H9 (cell line): ENCODE results near the gene CACTIN. TPM values are rescaled to one million over a fixed set of nuclear protein-coding genes. Genes with fewer than 3 reads are reported as not detected.
A peak's percentile ranks its signal among the peaks of the same experiment; 100 is the strongest.

Experiments
- DNase-seq: peaks from one replicate; pipeline ENCODE4 v3.0.0-alpha.2; 2017
- H2AFZ ChIP-seq: one replicate; pipeline ENCODE4 v1.6.1; 2013; ENCODE audit warnings: mild to moderate bottlenecking, low read length, control low read depth, moderate library complexity
- H2AK5ac ChIP-seq: 2 replicates; pipeline ENCODE4 v1.6.1; 2013; ENCODE audit warnings: low read length, control low read depth, mixed read lengths; ENCODE audit not compliant: insufficient read length
- H2BK120ac ChIP-seq: one replicate; pipeline ENCODE4 v1.6.1; 2013; ENCODE audit warnings: low read depth, mild to moderate bottlenecking, low read length, control low read depth, inconsistent platforms; ENCODE audit not compliant: poor library complexity, severe bottlenecking
- H2BK12ac ChIP-seq: 2 replicates; pipeline ENCODE4 v1.6.1; 2013; ENCODE audit warnings: low read length, control low read depth, mixed read lengths, low read depth; ENCODE audit not compliant: insufficient read length
- H2BK15ac ChIP-seq: 2 replicates; pipeline ENCODE4 v1.6.1; 2013; ENCODE audit warnings: low read depth, low read length, control low read depth
- H2BK20ac ChIP-seq: one replicate; pipeline ENCODE4 v1.6.1; 2013; ENCODE audit warnings: low read depth, mild to moderate bottlenecking, low read length, control low read depth, inconsistent platforms; ENCODE audit not compliant: poor library complexity, severe bottlenecking
- H2BK5ac ChIP-seq: 2 replicates; pipeline ENCODE4 v1.6.1; 2013; ENCODE audit warnings: low read length, control low read depth, mixed read lengths; ENCODE audit not compliant: insufficient read length
- H3K14ac ChIP-seq: 2 replicates; pipeline ENCODE4 v1.6.1; 2013; ENCODE audit warnings: low read length, control low read depth; ENCODE audit not compliant: insufficient read depth
- H3K18ac ChIP-seq: 2 replicates; pipeline ENCODE4 v1.6.1; 2013; ENCODE audit warnings: low read depth, mild to moderate bottlenecking, mixed read lengths, low read length, control low read depth; ENCODE audit not compliant: insufficient read length
- H3K23ac ChIP-seq: 2 replicates; pipeline ENCODE4 v1.6.1; 2013; ENCODE audit warnings: low read length, control low read depth, mixed read lengths, low read depth; ENCODE audit not compliant: insufficient read length
- H3K23me2 ChIP-seq: 2 replicates; pipeline ENCODE4 v1.6.1; 2013; ENCODE audit warnings: low read depth, mild to moderate bottlenecking, mixed read lengths, low read length, control low read depth; ENCODE audit not compliant: insufficient read length, poor library complexity, severe bottlenecking
- H3K27ac ChIP-seq: 2 replicates; pipeline ENCODE4 v1.5.1; 2013; ENCODE audit warnings: low read length, control low read depth, mixed read lengths, low read depth; ENCODE audit not compliant: insufficient read length
- H3K27me3 ChIP-seq: 2 replicates; pipeline ENCODE4 v1.6.1; 2013; ENCODE audit warnings: low read length, control low read depth, inconsistent platforms; ENCODE audit not compliant: insufficient read depth
- H3K4ac ChIP-seq: 2 replicates; pipeline ENCODE4 v1.6.1; 2013; ENCODE audit warnings: low read depth, mild to moderate bottlenecking, control low read depth, inconsistent platforms, low read length, moderate library complexity
- H3K4me1 ChIP-seq: 2 replicates; pipeline ENCODE4 v1.6.1; 2013; ENCODE audit warnings: low read length, control low read depth, inconsistent platforms; ENCODE audit not compliant: insufficient read depth
- H3K4me2 ChIP-seq: 2 replicates; pipeline ENCODE4 v1.6.1; 2013; ENCODE audit warnings: low read length, control low read depth, mixed read lengths; ENCODE audit not compliant: insufficient read length, insufficient read depth
- H3K56ac ChIP-seq: 2 replicates; pipeline ENCODE4 v1.6.1; 2013; ENCODE audit warnings: low read depth, mild to moderate bottlenecking, mixed read lengths, low read length, control low read depth; ENCODE audit not compliant: insufficient read length
- H3K79me1 ChIP-seq: 2 replicates; pipeline ENCODE4 v1.6.1; 2013; ENCODE audit warnings: low read depth, mild to moderate bottlenecking, moderate library complexity, low read length, control low read depth, inconsistent platforms; ENCODE audit not compliant: insufficient read depth, poor library complexity, severe bottlenecking
- H3K79me2 ChIP-seq: 2 replicates; pipeline ENCODE4 v1.6.1; 2013; ENCODE audit warnings: low read length, control low read depth, inconsistent platforms; ENCODE audit not compliant: insufficient read depth
- H3K9ac ChIP-seq: 2 replicates; pipeline ENCODE4 v1.6.1; 2013; ENCODE audit warnings: low read length, control low read depth, mixed read lengths; ENCODE audit not compliant: insufficient read length; ENCODE audit errors: extremely low read depth
- H3K9me3 ChIP-seq: one replicate; pipeline ENCODE4 v1.6.1; 2013; ENCODE audit warnings: low read depth, low read length, inconsistent platforms; ENCODE audit not compliant: control insufficient read depth
- H3T11ph ChIP-seq: one replicate; pipeline ENCODE4 v1.6.1; 2013; ENCODE audit warnings: mild to moderate bottlenecking, low read length, control low read depth, inconsistent platforms
- H4K20me1 ChIP-seq: one replicate; pipeline ENCODE4 v1.6.1; 2013; ENCODE audit not compliant: control insufficient read depth, insufficient read length, insufficient read depth
- H4K5ac ChIP-seq: 2 replicates; pipeline ENCODE4 v1.6.1; 2013; ENCODE audit warnings: low read depth, mild to moderate bottlenecking, mixed read lengths, low read length, control low read depth; ENCODE audit not compliant: insufficient read length
- H4K8ac ChIP-seq: replicated peaks from 2 replicates; pipeline ENCODE4 v1.6.1; 2013; ENCODE audit warnings: low read length, control low read depth, mixed read lengths, low read depth; ENCODE audit not compliant: insufficient read length
- H4K91ac ChIP-seq: 2 replicates; pipeline ENCODE4 v1.6.1; 2013; ENCODE audit warnings: low read depth, mild to moderate bottlenecking, moderate library complexity, mixed read lengths, low read length, control low read depth; ENCODE audit not compliant: insufficient read length
- H3K27ac Mint-ChIP-seq, 3 experiments: 2 replicates in 2 of 3; 3 replicates in 1 of 3; pipeline ENCODE4 v1.8.0; 2020 to 2021; ENCODE audit warnings: mixed read lengths in 3 of 3, mild to moderate bottlenecking in 1 of 3, moderate library complexity in 1 of 3
- H3K27me3 Mint-ChIP-seq: 2 replicates; pipeline ENCODE4 v1.8.0; 2021; ENCODE audit warnings: low read depth, mild to moderate bottlenecking, moderate library complexity, mixed read lengths
- H3K36me3 Mint-ChIP-seq, 3 experiments: 2 replicates in 2 of 3; 3 replicates in 1 of 3; pipeline ENCODE4 v1.8.0; 2020 to 2021; ENCODE audit warnings: low read depth in 3 of 3, mixed read lengths in 3 of 3; ENCODE audit not compliant: insufficient read depth in 1 of 3
- H3K4me1 Mint-ChIP-seq, 2 experiments: 2 replicates each; pipeline ENCODE4 v1.8.0; 2020; ENCODE audit warnings: mixed read lengths in 2 of 2
- H3K4me3 Mint-ChIP-seq, 2 experiments: 2 replicates in 1 of 2; 3 replicates in 1 of 2; pipeline ENCODE4 v1.8.0; 2020 to 2021; ENCODE audit warnings: mild to moderate bottlenecking in 2 of 2, mixed read lengths in 2 of 2, moderate library complexity in 1 of 2
- H3K9me3 Mint-ChIP-seq, 2 experiments: 2 replicates in 1 of 2; 3 replicates in 1 of 2; pipeline ENCODE4 v1.8.0; 2020; ENCODE audit warnings: mild to moderate bottlenecking in 2 of 2, mixed read lengths in 2 of 2, moderate library complexity in 1 of 2
- WGBS: extraction: QIAGEN DNeasy Blood & Tissue Kit; methylation state at CpG from one replicate; pipeline ENCODE4 v1.1.7; 2013; ENCODE audit warnings: missing lambda C conversion rate, low lambda C conversion rate, mixed read lengths; ENCODE audit not compliant: insufficient read length; ENCODE audit errors: extremely low coverage; 5-methylcytosine and 5-hydroxymethylcytosine counted together
- total RNA-seq: library from RNA; stranded (reverse); gene quantifications from 2 replicates; pipeline ENCODE4 v1.2.1, GENCODE V29; 2021
- TF ChIP-seq, protein P1 (sequence below): fragments of 200-600 bp; sonication (generic); conservative IDR thresholded peaks from 3 replicates; pipeline ENCODE4 v1.8.0; 2021; ENCODE audit warnings: antibody characterized with exemption, mild to moderate bottlenecking

The CACTIN gene
- total RNA-seq, 1 experiment from 2014 or later = 37.3 TPM

- H3K4me1 ChIP-seq = no peaks in the 10 kb centered on the region
- H3K23me2 ChIP-seq = peaks cover 13% of the 10 kb centered on the region
- Mint-ChIP-seq H3K4me1 (peaks cover 13 to 26% of the 10 kb centered on the region in 2 experiments), H3K36me3 (peaks cover 8 to 10% (median 9%) of the 10 kb centered on the region in 3 experiments), H3K4me3 (peak overlapping the region; percentile 73 to 87), H3K27me3 (peaks cover 7% of the 10 kb centered on the region), H3K27ac (peak overlapping the region in 2 of 3 experiments; percentile 79 to 95; a peak in 4 of 7 replicates), H3K9me3 (no peaks in the 10 kb centered on the region; a peak in 1 of 5 replicates)
- no peaks in the 10 kb centered on the region for H3K27me3 ChIP-seq
- no peak overlapping the region for H4K5ac ChIP-seq
- H3K56ac ChIP-seq = no peak overlapping the region
- no peak overlapping the region for H3K9ac ChIP-seq
- H2BK20ac ChIP-seq = no peak overlapping the region
- H3T11ph ChIP-seq = no peak overlapping the region
- no peaks in the 10 kb centered on the region for H4K20me1 ChIP-seq
- no CpG with 5 or more reads among the region's 55 CpGs for WGBS
- no peak overlapping the region for H3K27ac ChIP-seq
- no peak overlapping the region for H3K14ac ChIP-seq
- no peak overlapping the region for H3K4ac ChIP-seq
- no peak overlapping the region for H2AFZ ChIP-seq
- H4K8ac ChIP-seq = no peak overlapping the region
- no peaks in the 10 kb centered on the region for H3K79me2 ChIP-seq
- TF ChIP-seq, protein P1, sequence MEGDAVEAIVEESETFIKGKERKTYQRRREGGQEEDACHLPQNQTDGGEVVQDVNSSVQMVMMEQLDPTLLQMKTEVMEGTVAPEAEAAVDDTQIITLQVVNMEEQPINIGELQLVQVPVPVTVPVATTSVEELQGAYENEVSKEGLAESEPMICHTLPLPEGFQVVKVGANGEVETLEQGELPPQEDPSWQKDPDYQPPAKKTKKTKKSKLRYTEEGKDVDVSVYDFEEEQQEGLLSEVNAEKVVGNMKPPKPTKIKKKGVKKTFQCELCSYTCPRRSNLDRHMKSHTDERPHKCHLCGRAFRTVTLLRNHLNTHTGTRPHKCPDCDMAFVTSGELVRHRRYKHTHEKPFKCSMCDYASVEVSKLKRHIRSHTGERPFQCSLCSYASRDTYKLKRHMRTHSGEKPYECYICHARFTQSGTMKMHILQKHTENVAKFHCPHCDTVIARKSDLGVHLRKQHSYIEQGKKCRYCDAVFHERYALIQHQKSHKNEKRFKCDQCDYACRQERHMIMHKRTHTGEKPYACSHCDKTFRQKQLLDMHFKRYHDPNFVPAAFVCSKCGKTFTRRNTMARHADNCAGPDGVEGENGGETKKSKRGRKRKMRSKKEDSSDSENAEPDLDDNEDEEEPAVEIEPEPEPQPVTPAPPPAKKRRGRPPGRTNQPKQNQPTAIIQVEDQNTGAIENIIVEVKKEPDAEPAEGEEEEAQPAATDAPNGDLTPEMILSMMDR = no peak
- no peak overlapping the region for H2BK12ac ChIP-seq
- peak overlapping the region; percentile 61 for H3K4me2 ChIP-seq
- H3K9me3 ChIP-seq = no peaks in the 10 kb centered on the region
- H3K79me1 ChIP-seq = no peaks in the 10 kb centered on the region
- no peak overlapping the region for H2AK5ac ChIP-seq
- peak; percentile 98 for DNase-seq
- H4K91ac ChIP-seq = no peak overlapping the region
- H3K18ac ChIP-seq = peak overlapping the region; percentile 78
- H2BK15ac ChIP-seq = no peak overlapping the region
- no peak overlapping the region for H2BK5ac ChIP-seq
- no peak overlapping the region for H3K23ac ChIP-seq
- no peak overlapping the region for H2BK120ac ChIP-seq
These were observed 52.5 kb downstream of the CACTIN start for GRCh38 chr19:3573858-3574637.
